NOMO-1 treated with DMSO at 0.1 percent for 48 hours (cell line): ENCODE results near the gene RNASEH1.
"Not testable (repeated sequence)": the region's sequence is repeated elsewhere in the genome, so short reads cannot be mapped to it uniquely, and the experiment has no call there.

Experiments
- DNase-seq: peaks from one replicate; lab custom pipeline; 2025; ENCODE audit not compliant: unreplicated experiment; lab: John Stamatoyannopoulos, UW

Gene RNASEH1

GRCh38 chr2:3594493-3595281, 36.6 kb upstream of the RNASEH1 start, which contains the start of gene COLEC11:
Gene COLEC11 (plus strand): TSS chr2:3595112. CDS start chr2:3604341, 9,229 bp downstream.
- DNase-seq, result no peak

- no peak for DNase-seq
Observed at GRCh38 chr2:3589086-3589485, 31.0 kb upstream of the RNASEH1 start.

GRCh38 chr2:3588084-3588483, 30.0 kb upstream of the RNASEH1 start:
- DNase-seq, result no peak

- DNase-seq, result no peak
Observed at GRCh38 chr2:3587432-3587831, 29.3 kb upstream of the RNASEH1 start.

- no peak for DNase-seq
Observed at GRCh38 chr2:3587021-3587420, 28.9 kb upstream of the RNASEH1 start.

- no peak for DNase-seq
Observed at GRCh38 chr2:3586220-3586619, 28.1 kb upstream of the RNASEH1 start.

GRCh38 chr2:3585261-3586109, 27.4 kb upstream of the RNASEH1 start:
- no peak for DNase-seq

GRCh38 chr2:3584608-3585260, 26.6 kb upstream of the RNASEH1 start:
- DNase-seq, result no peak

GRCh38 chr2:3584076-3584475, 25.9 kb upstream of the RNASEH1 start:
- DNase-seq, result no peak

GRCh38 chr2:3581367-3582262, 23.5 kb upstream of the RNASEH1 start:
- no peak for DNase-seq

GRCh38 chr2:3580449-3580848, 22.3 kb upstream of the RNASEH1 start:
- no peak for DNase-seq

GRCh38 chr2:3578987-3579386, 20.9 kb upstream of the RNASEH1 start:
- DNase-seq, result no peak

- DNase-seq, result not testable (repeated sequence)
Observed at GRCh38 chr2:3576263-3576630, 18.1 kb upstream of the RNASEH1 start.

- no peak for DNase-seq
Observed at GRCh38 chr2:3575534-3576262, 17.6 kb upstream of the RNASEH1 start.

- no peak for DNase-seq
Observed at GRCh38 chr2:3574155-3574554, 16.0 kb upstream of the RNASEH1 start.

GRCh38 chr2:3572620-3573019, 14.5 kb upstream of the RNASEH1 start:
- DNase-seq, result no peak

GRCh38 chr2:3571284-3571683, 13.2 kb upstream of the RNASEH1 start:
- DNase-seq, result no peak

GRCh38 chr2:3569656-3570055, 11.5 kb upstream of the RNASEH1 start:
- DNase-seq, result not testable (repeated sequence)

- no peak for DNase-seq
Observed at GRCh38 chr2:3566806-3567205, 8.7 kb upstream of the RNASEH1 start.

- DNase-seq, result no peak
Observed at GRCh38 chr2:3565117-3565516, 7.0 kb upstream of the RNASEH1 start.
